ENCODE results near the gene COL23A1. TPM values are rescaled to one million over a fixed set of nuclear protein-coding genes. Genes with fewer than 3 reads are reported as not detected.

COL23A1 gene
- total RNA-seq, 1 experiment from 2014 or later, result 15.0 TPM

GRCh38 chr5:178632285-178632684 is 42.1 kb upstream of the COL23A1 start:
- ChIA-PET POLR2A (no interaction called here), CTCF (no interaction called here)
- TF ChIP-seq CTCF (IDR thresholded peaks at IDR 0.05) (no peak), PREB (CRISPR knock-in tag; IDR thresholded peaks at IDR 0.05; ENCODE audit: borderline replicate concordance) (no peak), ZNF317 (CRISPR knock-in tag; IDR thresholded peaks at IDR 0.05; ENCODE audit: borderline replicate concordance, low read depth) (no peak), NR2C2 (CRISPR knock-in tag; IDR thresholded peaks at IDR 0.05) (no peak), ZNF512 (CRISPR knock-in tag; IDR thresholded peaks at IDR 0.05; ENCODE audit: borderline replicate concordance) (no peak), NR1H2 (CRISPR knock-in tag; IDR thresholded peaks at IDR 0.05) (no peak), STAT6 (CRISPR knock-in tag; conservative IDR thresholded peaks at IDR 0.05; ENCODE audit: low read depth) (no peak), ZMAT4 (CRISPR knock-in tag; IDR thresholded peaks at IDR 0.05) (no peak), FOXJ3 (CRISPR knock-in tag; IDR thresholded peaks at IDR 0.05; ENCODE audit: borderline replicate concordance) (no peak), MLX (CRISPR knock-in tag; IDR thresholded peaks at IDR 0.05) (no peak), EMX1 (CRISPR knock-in tag; IDR thresholded peaks at IDR 0.05) (no peak)
- Mint-ChIP-seq H3K4me3 (no peak overlapping the region), H3K27ac (no peak overlapping the region), H3K9me3 (no peaks in the 10 kb centered on the region), H3K4me1 (peaks cover 16% of the 10 kb centered on the region), H3K27me3 (ENCODE audit: low read depth) (peaks cover 23% of the 10 kb centered on the region), H3K36me3 (no peaks in the 10 kb centered on the region)
- ATAC-seq (no peak), DNase-seq (ENCODE audit: low spot score) (no peak)

- ChIA-PET CTCF (no interaction called here), POLR2A (no interaction called here)
- DNase-seq (ENCODE audit: low spot score), result no peak
- TF ChIP-seq ETV6 (CRISPR knock-in tag; IDR thresholded peaks at IDR 0.05) (no peak), CREM (CRISPR knock-in tag; IDR thresholded peaks at IDR 0.05) (no peak), FOXP1 (CRISPR knock-in tag; IDR thresholded peaks at IDR 0.05; ENCODE audit: borderline replicate concordance) (no peak), ZNF317 (CRISPR knock-in tag; IDR thresholded peaks at IDR 0.05; ENCODE audit: borderline replicate concordance, low read depth) (no peak), FOXJ3 (CRISPR knock-in tag; IDR thresholded peaks at IDR 0.05; ENCODE audit: borderline replicate concordance) (no peak), NR1H2 (CRISPR knock-in tag; IDR thresholded peaks at IDR 0.05) (no peak), SMAD4 (CRISPR knock-in tag; IDR thresholded peaks at IDR 0.05) (no peak), ZMAT4 (CRISPR knock-in tag; IDR thresholded peaks at IDR 0.05) (no peak), RORB (CRISPR knock-in tag; IDR thresholded peaks at IDR 0.05) (no peak), ZNF416 (CRISPR knock-in tag; IDR thresholded peaks at IDR 0.05) (no peak), TCF7 (CRISPR knock-in tag; IDR thresholded peaks at IDR 0.05; ENCODE audit: low read depth) (no peak), ZNF425 (CRISPR knock-in tag; conservative IDR thresholded peaks at IDR 0.05) (no peak)
- H3K27me3 Mint-ChIP-seq (ENCODE audit: low read depth), result peaks cover 24% of the 10 kb centered on the region
- no peak overlapping the region for H3K4me3 Mint-ChIP-seq
- no peaks in the 10 kb centered on the region for H3K9me3 Mint-ChIP-seq
- no peak for ATAC-seq
- H3K27ac Mint-ChIP-seq, result no peak overlapping the region
- peaks cover 17% of the 10 kb centered on the region for H3K4me1 Mint-ChIP-seq
- H3K36me3 Mint-ChIP-seq, result no peaks in the 10 kb centered on the region
Measured at GRCh38 chr5:178630951-178631350, 40.8 kb upstream of the COL23A1 start.
